Measurements from ENCODE around the gene MRPL20. TPM values are rescaled to one million over a fixed set of nuclear protein-coding genes. Genes with fewer than 3 reads are reported as not detected.
"Not testable (repeated sequence)": the region's sequence is repeated elsewhere in the genome, so short reads cannot be mapped to it uniquely, and the experiment has no call there.

MRPL20 gene
- total and polyA plus RNA-seq, 2 donors (not counting 3 experiments of a cell fraction or from before 2014, with no cell fraction given) = 134 to 152 TPM

DNA sequence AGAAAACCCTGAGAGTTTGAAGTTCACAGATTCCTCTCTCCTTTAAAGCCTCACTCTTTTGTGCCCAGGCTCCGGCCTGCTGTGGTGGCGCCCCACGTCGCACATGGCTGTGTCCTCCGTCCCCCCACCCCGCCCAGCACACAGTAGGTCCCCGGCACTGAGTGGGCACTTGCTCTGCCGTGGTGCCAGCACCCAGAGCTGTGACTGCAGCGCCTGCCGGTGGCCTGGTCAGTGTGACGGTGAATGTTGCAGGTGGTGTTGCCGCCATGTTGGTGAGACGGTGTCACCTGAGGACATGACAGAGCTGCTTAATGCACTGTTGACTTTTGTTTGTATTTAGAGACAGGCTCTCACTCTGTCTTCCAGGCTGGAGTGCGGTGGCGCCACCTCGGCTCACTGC is 45.8 kb upstream of the MRPL20 start:
- FAIRE-seq (no peak), DNase-seq (ENCODE audit: low read depth, low spot score) (no peak)
- no peaks in the 10 kb centered on the region for H3K27me3 ChIP-seq (ENCODE audit: control insufficient read depth in 2 of 2, insufficient read depth in 2 of 2, low read length in 2 of 2)
- TF ChIP-seq GATA2 (IDR thresholded peaks at IDR 0.05; ENCODE audit: insufficient read depth, insufficient read length, low read depth, low read length) (no peak), JUN (IDR thresholded peaks at IDR 0.05; ENCODE audit: borderline replicate concordance, insufficient read depth, insufficient read length, low read depth) (no peak), FOS (IDR thresholded peaks at IDR 0.05; ENCODE audit: borderline replicate concordance, insufficient read depth, low read length) (no peak), POLR2AphosphoS5 (IDR thresholded peaks at IDR 0.05; ENCODE audit: insufficient read depth, low read depth, low read length) (no peak), EZH2 (IDR thresholded peaks at IDR 0.05; ENCODE audit: borderline replicate concordance, low read depth, low read length, severe bottlenecking) (no peak), MYC (IDR thresholded peaks at IDR 0.05; ENCODE audit: low read depth, low read length) (no peak), POLR2A (IDR thresholded peaks at IDR 0.05; ENCODE audit: low read depth, low read length) (no peak)
- TF ChIP-seq, protein P1, sequence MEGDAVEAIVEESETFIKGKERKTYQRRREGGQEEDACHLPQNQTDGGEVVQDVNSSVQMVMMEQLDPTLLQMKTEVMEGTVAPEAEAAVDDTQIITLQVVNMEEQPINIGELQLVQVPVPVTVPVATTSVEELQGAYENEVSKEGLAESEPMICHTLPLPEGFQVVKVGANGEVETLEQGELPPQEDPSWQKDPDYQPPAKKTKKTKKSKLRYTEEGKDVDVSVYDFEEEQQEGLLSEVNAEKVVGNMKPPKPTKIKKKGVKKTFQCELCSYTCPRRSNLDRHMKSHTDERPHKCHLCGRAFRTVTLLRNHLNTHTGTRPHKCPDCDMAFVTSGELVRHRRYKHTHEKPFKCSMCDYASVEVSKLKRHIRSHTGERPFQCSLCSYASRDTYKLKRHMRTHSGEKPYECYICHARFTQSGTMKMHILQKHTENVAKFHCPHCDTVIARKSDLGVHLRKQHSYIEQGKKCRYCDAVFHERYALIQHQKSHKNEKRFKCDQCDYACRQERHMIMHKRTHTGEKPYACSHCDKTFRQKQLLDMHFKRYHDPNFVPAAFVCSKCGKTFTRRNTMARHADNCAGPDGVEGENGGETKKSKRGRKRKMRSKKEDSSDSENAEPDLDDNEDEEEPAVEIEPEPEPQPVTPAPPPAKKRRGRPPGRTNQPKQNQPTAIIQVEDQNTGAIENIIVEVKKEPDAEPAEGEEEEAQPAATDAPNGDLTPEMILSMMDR (IDR thresholded peaks at IDR 0.05; ENCODE audit: extremely low read depth in 1 of 2, insufficient read depth in 1 of 2, low read depth in 1 of 2, low read length in 2 of 2) = no peak
- TF ChIP-seq, protein P2, sequence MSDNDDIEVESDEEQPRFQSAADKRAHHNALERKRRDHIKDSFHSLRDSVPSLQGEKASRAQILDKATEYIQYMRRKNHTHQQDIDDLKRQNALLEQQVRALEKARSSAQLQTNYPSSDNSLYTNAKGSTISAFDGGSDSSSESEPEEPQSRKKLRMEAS (IDR thresholded peaks at IDR 0.05; ENCODE audit: insufficient read depth, insufficient read length) = no peak
- H3K27ac ChIP-seq (ENCODE audit: insufficient read depth, low read depth, low read length) = no peak overlapping the region
- no peak overlapping the region for H3K4me2 ChIP-seq (ENCODE audit: insufficient read depth, low read length)
- CTCF ChIA-PET = no interaction called here
- no peak overlapping the region for H3K9ac ChIP-seq (replicated peaks; ENCODE audit: extremely low read depth, insufficient read depth, low read length)
- no peaks in the 10 kb centered on the region for H3K4me1 ChIP-seq (ENCODE audit: control insufficient read depth, extremely low read depth, insufficient read depth, low read length)
- no peaks in the 10 kb centered on the region for H3K79me2 ChIP-seq (ENCODE audit: control insufficient read depth, insufficient read depth, low read length)
- dilution Hi-C loops (cut with MboI; ENCODE audit: extremely low pct_ligation_motif_present, low sequenced_read_pairs) (no loop called here), intact Hi-C loops (cut with micrococcal nuclease) (no loop called here)
- H3K9me3 ChIP-seq (replicated peaks; ENCODE audit: control insufficient read depth, insufficient read depth, low read length) = no peaks in the 10 kb centered on the region
- no peak overlapping the region for H2AFZ ChIP-seq (ENCODE audit: low read depth, low read length)
- POLR2A ChIA-PET = no interaction called here
- H3K4me3 ChIP-seq (replicated peaks in 1 of 3; ENCODE audit: insufficient read depth in 1 of 3, low read depth in 1 of 3, low read length in 3 of 3) = no peak overlapping the region
- H4K20me1 ChIP-seq (replicated peaks; ENCODE audit: control insufficient read depth, extremely low read depth, insufficient read depth, low read length) = no peaks in the 10 kb centered on the region
- no peaks in the 10 kb centered on the region for H3K36me3 ChIP-seq (ENCODE audit: control insufficient read depth in 2 of 2, extremely low read depth in 1 of 2, insufficient read depth in 2 of 2, low read length in 2 of 2)
- BruUV-seq (replicated peaks) = no TSS peak
- no peaks in the 10 kb centered on the region for H3K9me1 ChIP-seq (replicated peaks; ENCODE audit: control insufficient read depth, extremely low read depth, insufficient read depth, low read length)

DNA sequence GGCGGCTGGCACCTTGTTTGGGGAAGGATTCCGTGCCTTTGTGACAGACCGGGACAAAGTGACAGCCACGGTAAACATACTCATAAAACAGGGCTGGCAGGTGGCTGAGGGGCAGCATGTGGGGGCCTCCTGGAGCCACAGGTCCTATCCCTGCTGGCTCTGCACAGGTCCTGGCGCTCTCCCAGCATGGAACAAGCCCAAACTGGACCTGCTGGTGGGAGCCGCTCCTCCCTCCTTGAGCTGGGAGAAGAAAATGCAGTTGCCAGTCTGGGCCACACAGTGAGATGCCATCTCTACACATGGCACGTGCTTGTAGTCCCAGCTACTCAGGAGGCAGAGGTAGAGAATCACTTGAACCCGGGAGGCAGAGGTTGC is 45.3 kb upstream of the MRPL20 start:
- H3K27ac ChIP-seq (ENCODE audit: insufficient read depth, low read depth, low read length); H3K4me3 ChIP-seq (replicated peaks in 1 of 3; ENCODE audit: insufficient read depth in 1 of 3, low read depth in 1 of 3, low read length in 3 of 3); FAIRE-seq; H3K79me2 ChIP-seq (ENCODE audit: control insufficient read depth, insufficient read depth, low read length); H3K36me3 ChIP-seq (ENCODE audit: control insufficient read depth in 2 of 2, extremely low read depth in 1 of 2, insufficient read depth in 2 of 2, low read length in 2 of 2); DNase-seq (ENCODE audit: low read depth, low spot score); H3K9ac ChIP-seq (replicated peaks; ENCODE audit: extremely low read depth, insufficient read depth, low read length); dilution Hi-C loops (cut with MboI; ENCODE audit: extremely low pct_ligation_motif_present, low sequenced_read_pairs); H4K20me1 ChIP-seq (replicated peaks; ENCODE audit: control insufficient read depth, extremely low read depth, insufficient read depth, low read length); intact Hi-C loops (cut with micrococcal nuclease); POLR2A ChIA-PET; H3K9me3 ChIP-seq (replicated peaks; ENCODE audit: control insufficient read depth, insufficient read depth, low read length); CTCF ChIA-PET; BruUV-seq (replicated peaks); H3K27me3 ChIP-seq (ENCODE audit: control insufficient read depth in 2 of 2, insufficient read depth in 2 of 2, low read length in 2 of 2); H3K4me2 ChIP-seq (ENCODE audit: insufficient read depth, low read length); H3K9me1 ChIP-seq (replicated peaks; ENCODE audit: control insufficient read depth, extremely low read depth, insufficient read depth, low read length); H3K4me1 ChIP-seq (ENCODE audit: control insufficient read depth, extremely low read depth, insufficient read depth, low read length); H2AFZ ChIP-seq (ENCODE audit: low read depth, low read length): not testable (repeated sequence)
